ENCODE data around the gene GRAMD4. TPM values are rescaled to one million over a fixed set of nuclear protein-coding genes. Genes with fewer than 3 reads are reported as not detected.
A peak's percentile ranks its signal among the peaks of the same experiment; 100 is the strongest.

The GRAMD4 gene
- total RNA-seq, 4 donors from 2014 or later, result 19.1 to 25.4 (median 19.5) TPM

GRCh38 chr22:46707827-46708570 is 87.8 kb downstream of the GRAMD4 start:
- DNase-seq (ENCODE audit: low spot score) (no peak), ATAC-seq (ENCODE audit: low FRiP score) (no peak)
- TF ChIP-seq, protein P1, sequence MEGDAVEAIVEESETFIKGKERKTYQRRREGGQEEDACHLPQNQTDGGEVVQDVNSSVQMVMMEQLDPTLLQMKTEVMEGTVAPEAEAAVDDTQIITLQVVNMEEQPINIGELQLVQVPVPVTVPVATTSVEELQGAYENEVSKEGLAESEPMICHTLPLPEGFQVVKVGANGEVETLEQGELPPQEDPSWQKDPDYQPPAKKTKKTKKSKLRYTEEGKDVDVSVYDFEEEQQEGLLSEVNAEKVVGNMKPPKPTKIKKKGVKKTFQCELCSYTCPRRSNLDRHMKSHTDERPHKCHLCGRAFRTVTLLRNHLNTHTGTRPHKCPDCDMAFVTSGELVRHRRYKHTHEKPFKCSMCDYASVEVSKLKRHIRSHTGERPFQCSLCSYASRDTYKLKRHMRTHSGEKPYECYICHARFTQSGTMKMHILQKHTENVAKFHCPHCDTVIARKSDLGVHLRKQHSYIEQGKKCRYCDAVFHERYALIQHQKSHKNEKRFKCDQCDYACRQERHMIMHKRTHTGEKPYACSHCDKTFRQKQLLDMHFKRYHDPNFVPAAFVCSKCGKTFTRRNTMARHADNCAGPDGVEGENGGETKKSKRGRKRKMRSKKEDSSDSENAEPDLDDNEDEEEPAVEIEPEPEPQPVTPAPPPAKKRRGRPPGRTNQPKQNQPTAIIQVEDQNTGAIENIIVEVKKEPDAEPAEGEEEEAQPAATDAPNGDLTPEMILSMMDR (IDR thresholded peaks at IDR 0.05), result no peak

GRCh38 chr22:46708766-46709330 is 88.7 kb downstream of the GRAMD4 start:
- DNase-seq (ENCODE audit: low spot score), result no peak
- ATAC-seq (ENCODE audit: low FRiP score), result peak; percentile 35
- TF ChIP-seq, protein P1 (IDR thresholded peaks at IDR 0.05), result no peak

GRCh38 chr22:46710806-46711205 is 90.6 kb downstream of the GRAMD4 start:
- no peak for ATAC-seq (ENCODE audit: low FRiP score)

DNA sequence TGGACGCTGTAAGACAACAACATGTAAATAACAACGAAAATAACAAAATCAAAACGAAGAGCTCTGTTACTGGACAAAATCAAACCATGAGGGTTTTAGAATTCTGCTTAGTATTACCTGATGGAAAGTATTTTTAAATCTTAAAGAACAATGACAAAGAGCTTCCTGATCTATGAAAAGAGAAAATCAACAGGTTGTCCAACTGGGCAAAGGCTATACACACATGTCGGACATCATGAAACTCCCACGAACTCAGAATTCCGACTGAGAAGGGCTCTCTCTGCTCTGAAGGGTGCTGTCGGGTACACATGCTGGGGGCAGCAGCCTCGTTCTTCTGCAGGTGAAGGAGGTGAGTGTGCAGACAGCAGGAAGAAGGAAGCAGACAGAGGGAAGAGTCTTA is 92.1 kb downstream of the GRAMD4 start:
- no peak for ATAC-seq (ENCODE audit: low FRiP score)
- DNase-seq (ENCODE audit: low spot score), result no peak
- TF ChIP-seq, protein P1 (IDR thresholded peaks at IDR 0.05), result no peak

More at GRCh38 chr22:46710806-46711205, 90.6 kb downstream of the GRAMD4 start:
- TF ChIP-seq, protein P1 (IDR thresholded peaks at IDR 0.05), result no peak
- no peak for DNase-seq (ENCODE audit: low spot score)

GRCh38 chr22:46714550-46714949 is 94.4 kb downstream of the GRAMD4 start:
- no peak for DNase-seq (ENCODE audit: low spot score)
- no peak for ATAC-seq (ENCODE audit: low FRiP score)
- TF ChIP-seq, protein P1 (IDR thresholded peaks at IDR 0.05), result no peak

- ATAC-seq (ENCODE audit: low FRiP score), result no peak
- no peak for DNase-seq (ENCODE audit: low spot score)
- TF ChIP-seq, protein P1 (IDR thresholded peaks at IDR 0.05), result no peak
Observed at GRCh38 chr22:46719921-46720320, 99.7 kb downstream of the GRAMD4 start.
